HUES6 (cell line): ENCODE measurements around the gene UBE2C.
"Not testable (repeated sequence)": the region's sequence is repeated elsewhere in the genome, so short reads cannot be mapped to it uniquely, and the experiment has no call there.

Source experiments
- H3K27ac ChIP-seq: 2 replicates; pipeline ENCODE4 v1.7.0; 2013; ENCODE audit warnings: low read depth, mild to moderate bottlenecking, low read length, inconsistent platforms
- H3K27me3 ChIP-seq: 2 replicates; pipeline ENCODE4 v1.6.1; 2013; ENCODE audit warnings: low read length; ENCODE audit not compliant: control insufficient read depth, insufficient read depth
- H3K36me3 ChIP-seq: 2 replicates; pipeline ENCODE4 v1.6.1; 2013; ENCODE audit warnings: low read length; ENCODE audit not compliant: control insufficient read depth, insufficient read depth
- H3K4me1 ChIP-seq: 2 replicates; pipeline ENCODE4 v1.6.1; 2013; ENCODE audit warnings: low read length; ENCODE audit not compliant: control insufficient read depth, insufficient read depth
- H3K4me3 ChIP-seq: 2 replicates; pipeline ENCODE4 v1.5.1; 2013; ENCODE audit warnings: low read depth, low read length
- H3K9ac ChIP-seq: one replicate; pipeline ENCODE4 v1.6.1; 2013; ENCODE audit warnings: mild to moderate bottlenecking, low read length
- H3K9me3 ChIP-seq: 2 replicates; pipeline ENCODE4 v1.6.1; 2013; ENCODE audit warnings: low read depth, low read length; ENCODE audit not compliant: control insufficient read depth, insufficient read depth

The UBE2C gene

DNA sequence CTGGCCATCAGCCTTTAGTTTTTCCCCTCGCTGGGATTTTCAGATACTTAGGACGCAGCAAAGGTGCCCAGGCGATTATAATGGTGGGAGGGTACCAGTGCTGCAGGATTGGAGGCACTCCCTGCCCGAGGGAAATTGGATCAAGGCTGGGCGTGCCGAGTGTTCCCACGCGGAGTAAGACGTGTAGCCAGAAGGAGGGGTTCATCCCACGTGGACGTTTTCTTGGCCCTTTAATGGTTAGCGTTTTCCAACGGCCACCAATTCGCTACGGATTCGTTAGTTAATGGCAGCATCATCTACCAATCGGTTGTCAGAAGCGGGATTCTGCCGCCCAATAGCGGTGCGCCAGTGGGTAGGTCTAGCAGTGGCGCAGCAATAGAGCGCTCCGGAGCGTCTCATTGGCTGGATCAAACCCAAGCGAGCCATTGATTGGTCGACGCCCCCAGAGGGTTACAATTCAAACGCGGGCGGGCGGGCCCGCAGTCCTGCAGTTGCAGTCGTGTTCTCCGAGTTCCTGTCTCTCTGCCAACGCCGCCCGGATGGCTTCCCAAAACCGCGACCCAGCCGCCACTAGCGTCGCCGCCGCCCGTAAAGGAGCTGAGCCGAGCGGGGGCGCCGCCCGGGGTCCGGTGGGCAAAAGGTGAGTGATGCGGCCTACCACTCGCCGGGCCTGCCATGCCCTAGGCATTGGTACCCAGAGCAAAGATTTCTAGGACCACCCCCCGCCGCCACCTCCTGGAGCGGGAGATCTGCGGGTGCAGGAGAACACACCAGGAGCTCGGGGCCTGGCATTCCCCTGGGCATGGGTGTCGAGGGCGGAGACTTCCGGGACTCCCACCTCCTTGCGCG is at the start of gene UBE2C:
Gene UBE2C, plus strand, starts transcription at position 488 of the 849 bp plus-strand sequence. Its CDS starts 52 bp downstream, at position 540.
- peak within 1 kb of the TSS; percentile 77 for H3K27ac ChIP-seq
- peaks cover 6% of the 10 kb centered on the region; the same call in 1 of the 2 replicates for H3K4me1 ChIP-seq
- H3K27me3 ChIP-seq, result no peaks in the 10 kb centered on the region
- peak within 1 kb of the TSS; percentile 90 for H3K9ac ChIP-seq
- peak within 1 kb of the TSS; percentile 97 for H3K4me3 ChIP-seq
- H3K9me3 ChIP-seq, result no peaks in the 10 kb centered on the region
- peaks cover 67% of the 10 kb centered on the region for H3K36me3 ChIP-seq

DNA sequence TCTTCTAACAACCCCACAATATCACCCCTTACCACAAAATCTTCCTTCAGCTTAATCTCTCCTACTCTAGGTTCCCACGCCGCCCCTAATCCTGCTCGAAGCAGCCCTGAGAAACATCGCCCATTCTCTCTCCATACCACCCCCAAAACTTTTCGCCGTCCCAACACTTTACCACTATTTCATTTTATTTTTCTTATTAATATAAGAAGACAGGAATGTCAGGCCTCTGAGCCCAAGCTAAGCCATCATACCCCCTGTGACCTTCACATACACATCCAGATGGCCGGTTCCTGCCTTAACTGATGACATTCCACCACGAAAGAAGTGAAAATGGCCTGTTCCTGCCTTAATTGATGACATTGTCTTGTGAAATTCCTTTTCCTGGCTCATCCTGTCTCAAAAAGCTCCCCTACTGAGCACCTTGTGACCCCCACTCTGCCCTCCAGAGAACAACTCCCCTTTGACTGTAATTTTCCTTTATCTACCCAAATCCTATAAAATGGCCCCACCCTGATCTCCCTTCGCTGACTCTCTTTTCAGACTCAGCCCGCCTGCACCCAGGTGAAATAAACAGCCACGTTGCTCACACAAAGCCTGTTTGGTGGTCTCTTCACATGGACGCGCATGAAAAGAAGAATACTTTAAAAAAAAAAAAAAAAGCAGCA is 47.7 kb upstream of the UBE2C start:
- Histone ChIP-seq H3K9ac (peak overlapping the region; percentile 99), H3K36me3 (peaks cover 54% of the 10 kb centered on the region; the same call in 1 of the 2 replicates), H3K27ac (peak overlapping the region; percentile 90), H3K4me1 (peaks cover 21% of the 10 kb centered on the region), H3K4me3 (peak overlapping the region; percentile 10; the same call in 1 of the 2 replicates)
- not testable (repeated sequence) for H3K9me3 ChIP-seq, H3K27me3 ChIP-seq

DNA sequence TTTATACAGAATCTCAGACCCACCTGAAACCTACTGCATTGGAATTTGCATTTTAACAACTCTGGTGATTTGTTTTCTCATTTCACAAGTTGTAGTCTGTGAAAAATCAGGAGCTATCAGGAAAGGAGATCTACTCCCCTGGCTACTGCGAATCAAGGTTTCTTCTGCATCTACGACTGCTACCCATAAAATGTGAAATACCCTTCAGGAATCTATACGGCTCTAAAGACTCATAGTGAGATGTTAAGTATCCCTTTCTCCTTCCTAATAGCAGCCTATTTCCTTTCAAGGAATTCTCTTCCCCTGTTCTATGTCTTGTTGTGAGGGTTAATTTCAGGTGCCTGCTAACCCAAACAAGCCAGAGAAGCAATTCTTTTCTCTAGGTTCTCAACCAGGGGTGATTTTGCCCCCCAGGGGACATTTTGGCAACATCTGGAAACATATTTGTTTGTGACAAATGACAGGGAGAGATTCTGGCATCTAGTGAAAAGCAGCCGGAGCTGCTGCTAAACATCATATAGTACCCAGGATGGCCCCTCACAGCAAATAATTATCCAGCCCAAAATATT is 47.1 kb upstream of the UBE2C start:
- Histone ChIP-seq H3K9ac (peak overlapping the region; percentile 73), H3K4me1 (peaks cover 21% of the 10 kb centered on the region), H3K36me3 (peaks cover 54% of the 10 kb centered on the region; the same call in 1 of the 2 replicates), H3K4me3 (0 out of 2 replicates have a peak overlapping the region, but pooled peaks have one; percentile 10), H3K27ac (peak overlapping the region; percentile 90), H3K27me3 (no peaks in the 10 kb centered on the region), H3K9me3 (peaks cover 2% of the 10 kb centered on the region; the same call in 1 of the 2 replicates)

DNA sequence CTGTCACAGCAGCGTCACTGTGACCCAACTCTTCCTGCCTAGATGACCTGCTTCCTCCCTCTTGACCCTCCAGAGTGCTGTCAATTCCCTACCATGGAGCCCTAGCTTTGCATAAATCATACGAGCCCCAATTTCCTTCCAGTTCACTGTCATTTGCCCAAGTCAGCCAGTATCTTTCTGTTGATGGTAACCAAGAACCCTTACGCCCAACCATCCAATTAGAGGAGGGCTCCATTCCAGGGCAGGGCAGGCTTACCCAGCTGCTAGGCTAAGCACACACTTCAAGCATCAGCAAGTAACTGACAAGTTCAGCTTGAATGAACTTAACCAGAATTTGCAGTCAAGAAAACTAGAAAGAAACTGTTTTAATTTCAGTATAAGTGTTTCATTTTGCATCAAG is 46.5 kb upstream of the UBE2C start:
- Histone ChIP-seq H3K27ac (peak overlapping the region; percentile 90), H3K4me3 (no peak overlapping the region), H3K36me3 (peaks cover 49% of the 10 kb centered on the region; the same call in 1 of the 2 replicates), H3K27me3 (no peaks in the 10 kb centered on the region), H3K9me3 (no peaks in the 10 kb centered on the region), H3K4me1 (peaks cover 25% of the 10 kb centered on the region), H3K9ac (peak overlapping the region; percentile 73)

DNA sequence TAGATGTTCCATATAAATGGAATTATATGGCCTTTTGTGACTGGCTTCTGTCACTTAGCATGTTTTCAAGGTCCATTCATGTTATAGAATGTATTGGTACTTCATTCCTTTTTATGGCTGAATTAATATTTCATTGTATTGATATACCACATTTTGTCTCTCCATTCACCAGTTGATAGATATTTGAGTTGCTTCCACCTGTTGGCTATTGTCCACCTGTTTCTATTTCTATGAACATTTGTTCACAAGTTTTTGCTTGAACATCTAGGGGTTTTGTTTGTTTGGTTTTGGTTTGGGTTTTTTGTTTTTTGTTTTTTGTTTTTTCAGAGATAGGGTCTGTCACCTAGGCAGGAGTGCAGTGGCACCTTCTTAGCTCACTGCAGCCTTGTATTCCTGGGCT is 44.0 kb upstream of the UBE2C start:
- Histone ChIP-seq H3K36me3 (peaks cover 28% of the 10 kb centered on the region; the same call in 1 of the 2 replicates), H3K9ac (no peak overlapping the region), H3K9me3 (no peaks in the 10 kb centered on the region), H3K4me3 (no peak overlapping the region), H3K27me3 (no peaks in the 10 kb centered on the region), H3K4me1 (peaks cover 31% of the 10 kb centered on the region), H3K27ac (no peak overlapping the region)

DNA sequence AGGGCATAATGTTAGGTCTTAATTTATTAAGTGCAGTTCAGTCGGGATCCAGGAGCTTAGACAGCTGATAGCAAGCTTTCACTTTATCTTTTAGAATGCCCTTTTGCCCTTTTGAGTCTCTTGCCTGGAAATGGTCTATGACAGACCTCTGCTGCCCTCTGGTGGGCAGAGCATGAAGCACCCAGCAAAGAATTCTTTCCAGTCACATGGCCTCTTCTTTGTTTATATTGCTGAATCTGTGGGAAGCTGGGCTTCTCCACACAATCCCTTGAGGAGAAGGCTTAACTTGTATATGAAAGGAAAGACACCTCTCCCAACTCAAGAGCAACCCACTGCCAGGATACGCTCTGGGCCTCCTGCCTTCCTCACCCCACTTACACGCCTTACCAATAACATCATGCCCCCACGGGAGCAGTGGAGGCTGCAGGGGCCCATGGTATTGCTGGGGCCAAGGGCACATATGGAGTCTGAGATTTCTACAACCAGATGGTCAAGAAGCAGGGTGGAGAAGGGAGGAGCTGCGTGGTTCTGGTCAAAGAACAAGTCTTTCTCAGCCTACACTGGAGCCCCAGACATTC is 41.2 kb upstream of the UBE2C start:
- Histone ChIP-seq H3K27me3 (no peaks in the 10 kb centered on the region), H3K4me3 (no peak overlapping the region), H3K9ac (no peak overlapping the region), H3K4me1 (peaks cover 12% of the 10 kb centered on the region), H3K9me3 (no peaks in the 10 kb centered on the region), H3K36me3 (peaks cover 9% of the 10 kb centered on the region; the same call in 1 of the 2 replicates), H3K27ac (no peak overlapping the region; the same call in 1 of the 2 replicates)

DNA sequence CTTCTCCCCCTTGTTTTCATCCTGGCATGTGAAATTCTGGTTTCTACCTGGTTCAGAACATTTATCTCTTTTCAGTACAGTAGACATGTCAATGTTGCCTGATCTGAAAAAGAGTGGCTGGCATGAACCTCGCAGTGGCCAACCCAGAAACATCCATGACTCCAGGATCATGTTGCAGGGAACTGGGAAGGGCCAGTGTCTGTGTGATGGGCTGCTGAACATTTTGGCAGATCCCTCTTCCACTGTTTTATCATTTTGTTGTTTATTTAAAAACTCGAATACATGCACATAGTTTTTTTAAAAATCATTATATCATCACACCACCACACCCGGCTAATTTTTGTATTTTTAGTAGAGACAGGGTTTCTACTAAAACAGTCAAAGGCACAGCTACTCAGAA is 39.8 kb upstream of the UBE2C start:
- Histone ChIP-seq H3K27ac (no peak overlapping the region), H3K27me3 (no peaks in the 10 kb centered on the region), H3K4me3 (no peak overlapping the region), H3K36me3 (no peaks in the 10 kb centered on the region), H3K9ac (no peak overlapping the region), H3K9me3 (no peaks in the 10 kb centered on the region), H3K4me1 (peaks cover 10% of the 10 kb centered on the region)

DNA sequence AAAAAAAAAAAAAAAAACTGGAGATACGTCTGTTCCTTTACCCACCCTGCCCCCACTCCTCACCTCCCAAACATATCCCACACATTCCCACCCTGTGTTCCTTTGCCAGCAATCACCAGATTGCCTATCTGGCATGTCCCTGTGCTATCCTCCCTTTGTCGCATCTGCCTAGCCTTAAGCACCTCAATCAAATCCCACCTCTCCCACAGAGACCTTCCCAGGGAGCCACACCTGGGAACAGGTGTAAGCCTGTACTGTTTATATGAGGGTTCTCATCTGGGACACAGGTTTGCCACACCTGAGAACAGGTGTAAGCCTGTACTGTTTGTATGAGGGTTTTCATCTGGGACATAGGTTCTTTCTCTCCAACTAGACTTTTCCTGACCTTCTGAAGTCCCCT is 37.5 kb upstream of the UBE2C start:
- Histone ChIP-seq H3K9ac (no peak overlapping the region), H3K4me3 (no peak overlapping the region), H3K36me3 (no peaks in the 10 kb centered on the region), H3K27me3 (no peaks in the 10 kb centered on the region), H3K9me3 (no peaks in the 10 kb centered on the region), H3K27ac (no peak overlapping the region), H3K4me1 (peaks cover 14% of the 10 kb centered on the region)

DNA sequence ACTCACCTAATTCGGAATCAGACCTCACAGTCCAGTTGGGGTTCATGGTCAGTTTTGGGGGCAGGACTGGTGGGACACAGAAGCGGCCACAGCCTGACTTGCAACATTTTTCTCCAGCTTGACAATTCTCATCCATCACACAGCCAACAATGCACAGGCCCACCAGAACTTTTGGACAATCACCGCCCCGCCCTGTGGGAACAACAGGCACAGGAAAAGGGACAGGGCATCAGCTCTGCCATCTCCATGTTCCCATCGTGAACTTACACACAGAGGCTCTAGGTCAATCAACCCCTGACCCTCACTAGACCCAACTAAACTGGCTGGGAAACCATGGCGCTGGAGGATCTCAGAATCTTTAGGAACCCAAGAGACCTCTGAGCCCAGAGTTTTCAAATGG is 37.0 kb upstream of the UBE2C start:
- H3K4me3 ChIP-seq, result no peak overlapping the region
- H3K27ac ChIP-seq, result no peak overlapping the region
- no peak overlapping the region for H3K9ac ChIP-seq
- H3K36me3 ChIP-seq, result no peaks in the 10 kb centered on the region
- H3K27me3 ChIP-seq, result no peaks in the 10 kb centered on the region
- peaks cover 14% of the 10 kb centered on the region for H3K4me1 ChIP-seq
- no peaks in the 10 kb centered on the region for H3K9me3 ChIP-seq

DNA sequence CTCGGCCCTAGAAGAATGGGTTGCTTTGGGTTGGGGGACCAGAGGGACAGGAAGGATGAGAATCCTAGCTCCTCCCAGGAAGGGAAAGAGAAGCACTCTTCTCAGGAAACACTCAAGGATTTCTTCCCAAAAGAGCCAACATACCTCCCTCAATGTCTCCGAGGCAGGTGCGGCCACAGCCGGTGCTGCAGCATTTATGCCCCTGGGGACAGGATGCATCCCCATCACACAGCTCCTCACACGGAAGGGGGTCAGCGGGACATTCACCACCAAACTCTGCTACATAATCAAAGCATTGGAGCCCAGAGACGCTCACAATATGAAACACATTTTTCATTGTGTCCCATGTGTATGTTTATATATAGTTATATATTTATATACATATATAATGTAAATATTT is 35.5 kb upstream of the UBE2C start:
- Histone ChIP-seq H3K27ac (no peak overlapping the region), H3K9ac (no peak overlapping the region), H3K4me3 (no peak overlapping the region), H3K27me3 (no peaks in the 10 kb centered on the region), H3K4me1 (0 out of 2 replicates have a peak, but pooled peaks cover 4% of the 10 kb centered on the region), H3K9me3 (no peaks in the 10 kb centered on the region), H3K36me3 (no peaks in the 10 kb centered on the region)
